Measurements from ENCODE around the gene GSTA3. TPM values are rescaled to one million over a fixed set of nuclear protein-coding genes. Genes with fewer than 3 reads are reported as not detected.
"Not testable (repeated sequence)": the region's sequence is repeated elsewhere in the genome, so short reads cannot be mapped to it uniquely, and the experiment has no call there.

GSTA3 gene
- total RNA-seq, result not detected

- no peak for TF ChIP-seq CTCF (IDR thresholded peaks at IDR 0.05)
- Histone ChIP-seq H3K9me3 (no peaks in the 10 kb centered on the region), H3K36me3 (no peaks in the 10 kb centered on the region), H3K27ac (no peak within 1 kb of the TSS), H3K4me3 (no peak within 1 kb of the TSS), H3K27me3 (no peaks in the 10 kb centered on the region), H3K4me1 (no peaks in the 10 kb centered on the region)
- DNase-seq (ENCODE audit: low spot score in 2 of 2), result no peak
- intact Hi-C loops (cut with DNase I), result no loop called here
Measured at GRCh38 chr6:52909531-52909930, at the start of gene GSTA3. TSS of gene GSTA3 (minus strand) at chr6:52909698. CDS start at chr6:52905834, 3,864 bp downstream.

GRCh38 chr6:52958546-52959255 lies 49.2 kb upstream of the GSTA3 start:
- H3K27ac ChIP-seq, result no peak overlapping the region
- intact Hi-C loops (cut with DNase I), result no loop called here

GRCh38 chr6:52955871-52956270 lies 46.4 kb upstream of the GSTA3 start:
- no peaks in the 10 kb centered on the region for H3K36me3 ChIP-seq
- intact Hi-C loops (cut with DNase I), result no loop called here
- no peaks in the 10 kb centered on the region for H3K27me3 ChIP-seq
- TF ChIP-seq CTCF (IDR thresholded peaks at IDR 0.05), result no peak
- no peaks in the 10 kb centered on the region for H3K4me1 ChIP-seq
- H3K4me3 ChIP-seq, result no peak overlapping the region
- no peak overlapping the region for H3K27ac ChIP-seq
- DNase-seq (ENCODE audit: low spot score in 2 of 2), result no peak
- no peaks in the 10 kb centered on the region for H3K9me3 ChIP-seq

More at GRCh38 chr6:52958546-52959255, 49.2 kb upstream of the GSTA3 start:
- Histone ChIP-seq H3K27me3 (no peaks in the 10 kb centered on the region), H3K4me3 (no peak overlapping the region), H3K4me1 (no peaks in the 10 kb centered on the region), H3K9me3 (no peaks in the 10 kb centered on the region), H3K36me3 (no peaks in the 10 kb centered on the region)
- no peak for DNase-seq (ENCODE audit: low spot score in 2 of 2)
- TF ChIP-seq CTCF (IDR thresholded peaks at IDR 0.05), result no peak

- no peak for DNase-seq (ENCODE audit: low spot score in 2 of 2)
- Histone ChIP-seq H3K9me3 (no peaks in the 10 kb centered on the region), H3K27me3 (no peaks in the 10 kb centered on the region), H3K27ac (no peak overlapping the region), H3K36me3 (no peaks in the 10 kb centered on the region), H3K4me3 (no peak overlapping the region), H3K4me1 (no peaks in the 10 kb centered on the region)
- intact Hi-C loops (cut with DNase I), result no loop called here
- no peak for TF ChIP-seq CTCF (IDR thresholded peaks at IDR 0.05)
Measured at GRCh38 chr6:52953911-52954839, 44.7 kb upstream of the GSTA3 start.

- no peak for TF ChIP-seq CTCF (IDR thresholded peaks at IDR 0.05)
- H3K4me1 ChIP-seq, result no peaks in the 10 kb centered on the region
- H3K36me3 ChIP-seq, result no peaks in the 10 kb centered on the region
- H3K9me3 ChIP-seq, result no peaks in the 10 kb centered on the region
- no peak overlapping the region for H3K27ac ChIP-seq
- H3K27me3 ChIP-seq, result no peaks in the 10 kb centered on the region
- no peak overlapping the region for H3K4me3 ChIP-seq
- no peak for DNase-seq (ENCODE audit: low spot score in 2 of 2)
- intact Hi-C loops (cut with DNase I), result no loop called here
Measured at GRCh38 chr6:52946306-52946705, 36.8 kb upstream of the GSTA3 start.

- intact Hi-C loops (cut with DNase I); DNase-seq (ENCODE audit: low spot score in 2 of 2); H3K36me3 ChIP-seq; H3K27ac ChIP-seq; H3K4me3 ChIP-seq; H3K9me3 ChIP-seq; H3K4me1 ChIP-seq; H3K27me3 ChIP-seq: not testable (repeated sequence)
Measured at GRCh38 chr6:52942821-52943220, 33.3 kb upstream of the GSTA3 start.
